ENCODE measurements around the gene KCNIP4. TPM values are rescaled to one million over a fixed set of nuclear protein-coding genes. Genes with fewer than 3 reads are reported as not detected.

The KCNIP4 gene
- total and polyA plus RNA-seq, 9 of the 15 experiments (the other 6 are each of a cell fraction or from before 2014, with no cell fraction given): 0.25 to 0.41 TPM; not detected in 7

GRCh38 chr4:21126014-21126512, 822.5 kb downstream of the KCNIP4 start:
- no peaks in the 10 kb centered on the region for H3K9me1 ChIP-seq (ENCODE audit: control insufficient read depth, insufficient read depth, low read length)
- H3K27me3 ChIP-seq (ENCODE audit: control insufficient read depth in 2 of 2, insufficient read depth in 2 of 2, low read length in 2 of 2): no peaks in the 10 kb centered on the region
- intact Hi-C loops (cut with micrococcal nuclease): no loop called here
- H3K4me1 ChIP-seq (replicated peaks in 1 of 2; ENCODE audit: control insufficient read depth in 2 of 2, insufficient read depth in 2 of 2, low read length in 2 of 2): no peaks in the 10 kb centered on the region
- 3% methylated on average over 3 of the region's 3 CpGs for WGBS (ENCODE audit: insufficient coverage, low coverage, missing lambda C conversion rate)
- no peak overlapping the region for H3K27ac ChIP-seq (ENCODE audit: extremely low read depth, low read depth, low read length)
- no peaks in the 10 kb centered on the region for H3K79me2 ChIP-seq (ENCODE audit: control insufficient read depth, insufficient read depth, low read length)
- ChIA-PET POLR2A (no interaction called here), CTCF (ENCODE audit: low intra/inter-chr PET ratio) (no interaction called here)
- no peak for FAIRE-seq
- H3K36me3 ChIP-seq (ENCODE audit: control insufficient read depth, insufficient read depth, low read length): no peaks in the 10 kb centered on the region
- no peak overlapping the region for H3K4me3 ChIP-seq
- H4K20me1 ChIP-seq (replicated peaks; ENCODE audit: control insufficient read depth, insufficient read depth, low read length): no peaks in the 10 kb centered on the region
- no peak for DNase-seq (ENCODE audit: extremely low read depth in 1 of 4, low spot score in 3 of 4)
- no peak overlapping the region for H2AFZ ChIP-seq (ENCODE audit: low read depth, low read length)
- no peak for ATAC-seq
- BruUV-seq (replicated peaks): no TSS peak
- no peak overlapping the region for H3K4me2 ChIP-seq (ENCODE audit: insufficient read depth, low read length)
- in situ Hi-C loops (cut with MboI): no loop called here
- 0 out of 2 replicates have a peak, but pooled peaks cover 2% of the 10 kb centered on the region for H3K9me3 ChIP-seq (replicated peaks; ENCODE audit: control insufficient read depth, insufficient read depth, low read depth, low read length)
- no peak overlapping the region for H3K9ac ChIP-seq (ENCODE audit: insufficient read depth in 1 of 2, low read depth in 2 of 2, low read length in 2 of 2)
- TF ChIP-seq BRCA1 (IDR thresholded peaks at IDR 0.05) (no peak), BRCA1 (CRISPR knock-in tag; IDR thresholded peaks at IDR 0.05) (no peak), ZNF354B (CRISPR knock-in tag; IDR thresholded peaks at IDR 0.05) (no peak), ZNF766 (CRISPR knock-in tag; conservative IDR thresholded peaks at IDR 0.05) (no peak), ZNF644 (tag; IDR thresholded peaks at IDR 0.05; ENCODE audit: low read depth) (no peak), ZNF263 (CRISPR knock-in tag; IDR thresholded peaks at IDR 0.05; ENCODE audit: borderline replicate concordance) (no peak), PHF20 (IDR thresholded peaks at IDR 0.05; ENCODE audit: partially characterized antibody) (no peak), REST (IDR thresholded peaks at IDR 0.05; ENCODE audit: borderline replicate concordance) (no peak), REST (CRISPR knock-in tag; IDR thresholded peaks at IDR 0.05; ENCODE audit: low read depth) (no peak), POU5F1 (IDR thresholded peaks at IDR 0.05; ENCODE audit: borderline replicate concordance, low read depth, low read length, partially characterized antibody) (no peak), ZNF253 (CRISPR knock-in tag; conservative IDR thresholded peaks at IDR 0.05) (no peak), FOXP4 (CRISPR knock-in tag; IDR thresholded peaks at IDR 0.05; ENCODE audit: borderline replicate concordance) (no peak), ZNF57 (CRISPR knock-in tag; IDR thresholded peaks at IDR 0.05) (no peak), PRPF4 (IDR thresholded peaks at IDR 0.05; ENCODE audit: insufficient read depth, low read depth, low read length, poor library complexity, severe bottlenecking) (no peak), ZNF146 (CRISPR knock-in tag; IDR thresholded peaks at IDR 0.05; ENCODE audit: unreplicated experiment) (no peak)
